OCI-LY7 (cell line): ENCODE measurements around the gene GNL3L.

ENCODE experiments used
- CTCF ChIP-seq: fragments of 200-600 bp; sonication (generic); conservative IDR thresholded peaks from 2 replicates; pipeline ENCODE4 v1.5.1; 2014; ENCODE audit warnings: mild to moderate bottlenecking, antibody characterized with exemption, low read length, moderate library complexity, mixed read lengths
- EZH2phosphoT487 ChIP-seq: fragments of 200-600 bp; sonication (generic); IDR thresholded peaks from 2 replicates; pipeline ENCODE4 v1.6.1; 2018; ENCODE audit warnings: low read depth, borderline replicate concordance, mild to moderate bottlenecking, mixed run types, antibody characterized with exemption, low read length, moderate library complexity, mixed read lengths

GRCh38 chrX:54494166-54494988 lies 35.6 kb upstream of the GNL3L start:
- no peak for TF ChIP-seq CTCF
- no peak for TF ChIP-seq EZH2phosphoT487
